Endothelial cell of umbilical vein (primary cell): ENCODE data around the gene MAPK4. TPM values are rescaled to one million over a fixed set of nuclear protein-coding genes. Genes with fewer than 3 reads are reported as not detected.

Experiments
- BruUV-seq: library from RNA; stranded (reverse); fragments of 400-500 nt; replicated peaks from 2 replicates; lab custom pipeline; 2021; lab: Mats Ljungman, UMichigan
- CTCF ChIA-PET: fragments of 300-600, 350-600 bp; sonication (Branson Sonifier 250); formaldehyde crosslinking; loops from one replicate; lab custom pipeline; 2021; ENCODE audit warnings: antibody characterized with exemption, inconsistent platforms; lab: Charles Lee
- POLR2A ChIA-PET: fragments of 300-600, 350-600 bp; sonication (Branson Sonifier 250); formaldehyde crosslinking; loops from one replicate; lab custom pipeline; 2021; ENCODE audit warnings: antibody characterized with exemption, inconsistent platforms; lab: Charles Lee
- DNase-seq: peaks from one replicate; pipeline ENCODE4 v3.0.0-alpha.2; 2011; ENCODE audit warnings: low read depth, low spot score
- FAIRE-seq: peaks from 2 replicates; lab custom pipeline; 2011; peaks lifted over from hg19 to GRCh38; lab: Jason Lieb, UNC
- H2AFZ ChIP-seq: 2 replicates; pipeline ENCODE4 v1.6.0; 2012; ENCODE audit warnings: low read depth, low read length, control low read depth, inconsistent platforms
- H3K27ac ChIP-seq: 2 replicates; pipeline ENCODE4 v1.5.1; 2011; ENCODE audit warnings: low read depth, mild to moderate bottlenecking, control low read depth, low read length, moderate library complexity; ENCODE audit not compliant: insufficient read depth
- H3K27me3 ChIP-seq, 2 experiments: 2 replicates each; pipeline versions ENCODE4 v1.6.0 to v1.6.1; 2011; ENCODE audit warnings: low read length in 2 of 2, mixed read lengths in 1 of 2; ENCODE audit not compliant: control insufficient read depth in 2 of 2, insufficient read depth in 2 of 2
- H3K36me3 ChIP-seq, 2 experiments: 2 replicates in 1 of 2; 3 replicates in 1 of 2; pipeline ENCODE4 v1.5.1; 2011; ENCODE audit warnings: low read length in 2 of 2, mild to moderate bottlenecking in 1 of 2, moderate library complexity in 1 of 2; ENCODE audit not compliant: control insufficient read depth in 2 of 2, insufficient read depth in 2 of 2; ENCODE audit errors: extremely low read depth in 1 of 2
- H3K4me1 ChIP-seq: 3 replicates; pipeline ENCODE4 v1.5.1; 2011; ENCODE audit warnings: mild to moderate bottlenecking, low read length; ENCODE audit not compliant: control insufficient read depth, insufficient read depth; ENCODE audit errors: extremely low read depth
- H3K4me2 ChIP-seq: 2 replicates; pipeline ENCODE4 v1.6.1; 2011; ENCODE audit warnings: low read length, control low read depth, mixed read lengths; ENCODE audit not compliant: insufficient read depth
- H3K4me3 ChIP-seq, 3 experiments: fragments of 200-600 bp in 1 of 3; sonication (generic), shearing (Covaris generic) in 1 of 3; replicated peaks in 1 of 3; 2 replicates each; pipeline ENCODE4 v1.5.1; 2011 to 2016; ENCODE audit warnings: control low read depth in 3 of 3, low read length in 3 of 3, mild to moderate bottlenecking in 2 of 3, inconsistent platforms in 1 of 3, low read depth in 1 of 3, moderate library complexity in 1 of 3; ENCODE audit not compliant: insufficient read depth in 1 of 3
- H3K79me2 ChIP-seq: 2 replicates; pipeline ENCODE4 v1.6.0; 2012; ENCODE audit warnings: low read length, inconsistent platforms; ENCODE audit not compliant: control insufficient read depth, insufficient read depth
- H3K9ac ChIP-seq: replicated peaks from 2 replicates; pipeline ENCODE3; 2011; ENCODE audit warnings: low read length, control low read depth; ENCODE audit not compliant: insufficient read depth; ENCODE audit errors: extremely low read depth
- H3K9me1 ChIP-seq: replicated peaks from 3 replicates; pipeline ENCODE4 v1.6.0; 2011; ENCODE audit warnings: mild to moderate bottlenecking, low read length; ENCODE audit not compliant: control insufficient read depth, insufficient read depth; ENCODE audit errors: extremely low read depth
- H3K9me3 ChIP-seq: replicated peaks from 2 replicates; pipeline ENCODE4 v1.5.1; 2012; ENCODE audit warnings: low read length, inconsistent platforms; ENCODE audit not compliant: control insufficient read depth, insufficient read depth
- H4K20me1 ChIP-seq: replicated peaks from 2 replicates; pipeline ENCODE3; 2011; ENCODE audit warnings: mild to moderate bottlenecking, low read length; ENCODE audit not compliant: control insufficient read depth, insufficient read depth; ENCODE audit errors: extremely low read depth
- EZH2 ChIP-seq: IDR thresholded peaks from 2 replicates; pipeline ENCODE4 v1.6.1; 2012; ENCODE audit warnings: borderline replicate concordance, low read depth, mild to moderate bottlenecking, moderate library complexity, low read length, inconsistent platforms; ENCODE audit not compliant: severe bottlenecking
- FOS ChIP-seq: IDR thresholded peaks from 2 replicates; pipeline ENCODE4 v1.6.1; 2011; ENCODE audit warnings: mild to moderate bottlenecking, low read length, moderate library complexity, borderline replicate concordance; ENCODE audit not compliant: insufficient read depth
- GATA2 ChIP-seq: IDR thresholded peaks from 2 replicates; pipeline ENCODE4 v1.7.0; 2011; ENCODE audit warnings: low read depth, mild to moderate bottlenecking, moderate library complexity, mixed read lengths, low read length; ENCODE audit not compliant: insufficient read length, insufficient read depth
- MYC ChIP-seq: IDR thresholded peaks from one replicate; pipeline ENCODE4 v1.6.1; 2011; ENCODE audit warnings: mild to moderate bottlenecking, low read depth, low read length
- POLR2A ChIP-seq: IDR thresholded peaks from 2 replicates; pipeline ENCODE4 v1.6.1; 2012; ENCODE audit warnings: low read depth, mild to moderate bottlenecking, control low read depth, low read length
- POLR2AphosphoS5 ChIP-seq: IDR thresholded peaks from 2 replicates; pipeline ENCODE4 v1.6.1; 2012; ENCODE audit warnings: low read depth, mild to moderate bottlenecking, control low read depth, low read length, moderate library complexity; ENCODE audit not compliant: insufficient read depth
- dilution Hi-C: fragments of 300-500 bp; cut with MboI; formaldehyde crosslinking; loops from one replicate; pipeline ENCODE4 v1.15.0; 2019; ENCODE audit warnings: low sequenced_read_pairs; ENCODE audit not compliant: extremely low pct_ligation_motif_present
- intact Hi-C: fragments of 100-400 bp; cut with micrococcal nuclease; formaldehyde crosslinking; loops from one replicate; pipeline ENCODE4 v1.10.0; 2022
- polyA plus RNA-seq, 4 experiments: library from polyadenylated mRNA; depleted of rRNA in 3 of 4; stranded (reverse) in 3 of 4; unstranded in 1 of 4; fragments of >200 nt; gene quantifications; 2 replicates each; pipeline versions ENCODE4 v1.2.1 to v1.2.3, GENCODE V29; 2011 to 2012; ENCODE audit warnings: missing spikeins in 1 of 4
- total RNA-seq: library from RNA; stranded (reverse); gene quantifications from 2 replicates; pipeline ENCODE4 v1.2.3, GENCODE V29; 2021
- TF ChIP-seq, protein P1 (sequence below): IDR thresholded peaks from 2 replicates; pipeline ENCODE4 v1.6.1; 2011; ENCODE audit not compliant: insufficient read depth, insufficient read length
- TF ChIP-seq, protein P2 (sequence below), 2 donors: IDR thresholded peaks; 1 replicate in 1 of 2; 2 replicates in 1 of 2; pipeline ENCODE4 v1.5.1; 2011; ENCODE audit warnings: low read length in 2 of 2, mild to moderate bottlenecking in 2 of 2, moderate library complexity in 2 of 2, control low read depth in 1 of 2, inconsistent platforms in 1 of 2, low read depth in 1 of 2; ENCODE audit not compliant: insufficient read depth in 1 of 2; ENCODE audit errors: extremely low read depth in 1 of 2

MAPK4 gene
- total and polyA plus RNA-seq, 2 donors (not counting 3 experiments of a cell fraction or from before 2014, with no cell fraction given): not detected

DNA sequence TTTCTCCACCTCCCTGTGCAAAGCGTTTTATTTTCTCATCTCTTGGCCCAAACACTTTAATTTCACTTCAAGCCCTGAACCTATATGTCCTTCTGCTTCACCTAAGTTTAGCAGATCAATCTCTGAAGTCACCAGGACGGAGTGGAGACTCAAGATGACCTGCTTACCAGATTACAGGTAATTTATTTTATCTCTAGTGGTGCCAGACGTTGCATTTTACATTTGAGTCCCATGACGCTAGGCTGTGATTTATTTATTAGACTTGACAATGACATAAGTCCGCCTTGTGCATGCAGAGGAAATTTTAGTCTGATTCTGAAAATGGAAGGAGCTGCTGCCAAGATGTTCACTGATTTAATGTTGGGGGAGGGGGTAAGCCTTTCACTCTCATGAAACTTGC, 186.1 kb downstream of the MAPK4 start:
- DNase-seq (no peak), FAIRE-seq (no peak)
- TF ChIP-seq POLR2AphosphoS5 (no peak), POLR2A (no peak)
- Histone ChIP-seq H3K4me1 (no peaks in the 10 kb centered on the region), H3K36me3 (no peaks in the 10 kb centered on the region), H3K4me3 (no peak overlapping the region), H3K9ac (no peak overlapping the region), H3K4me2 (no peak overlapping the region), H3K27me3 (no peaks in the 10 kb centered on the region), H3K79me2 (no peaks in the 10 kb centered on the region), H3K9me1 (no peaks in the 10 kb centered on the region), H4K20me1 (no peaks in the 10 kb centered on the region), H2AFZ (no peak overlapping the region), H3K9me3 (no peaks in the 10 kb centered on the region), H3K27ac (no peak overlapping the region)
- CTCF ChIA-PET: no interaction called here
- no TSS peak for BruUV-seq
- POLR2A ChIA-PET: no interaction called here
- dilution Hi-C loops: no loop called here
- intact Hi-C loops: no loop called here

DNA sequence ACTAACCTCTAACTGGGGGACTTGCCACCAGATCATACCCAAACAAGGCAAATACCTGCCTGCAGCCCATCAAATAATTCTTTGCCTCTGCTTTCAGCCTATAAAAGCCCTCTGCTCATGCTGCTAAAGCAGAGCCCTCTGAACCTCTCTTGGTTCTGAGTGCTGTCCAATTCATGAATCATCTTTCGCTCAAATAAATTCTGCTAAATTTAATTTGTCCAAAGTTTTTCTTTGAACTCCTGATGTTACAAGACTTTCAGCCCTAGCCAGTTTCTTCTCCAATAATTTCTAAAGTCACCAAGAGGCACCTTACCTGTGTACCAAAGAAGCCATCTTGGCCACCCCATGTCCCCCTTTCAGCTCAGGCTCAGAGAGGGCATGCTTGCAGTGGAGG, 188.0 kb downstream of the MAPK4 start:
- H4K20me1 ChIP-seq: no peaks in the 10 kb centered on the region
- dilution Hi-C loops: no loop called here
- H3K79me2 ChIP-seq: no peaks in the 10 kb centered on the region
- no TSS peak for BruUV-seq
- TF ChIP-seq MYC: no peak
- no peak for TF ChIP-seq GATA2
- no peak for TF ChIP-seq POLR2A
- TF ChIP-seq, protein P1, sequence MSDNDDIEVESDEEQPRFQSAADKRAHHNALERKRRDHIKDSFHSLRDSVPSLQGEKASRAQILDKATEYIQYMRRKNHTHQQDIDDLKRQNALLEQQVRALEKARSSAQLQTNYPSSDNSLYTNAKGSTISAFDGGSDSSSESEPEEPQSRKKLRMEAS: no peak
- TF ChIP-seq EZH2: no peak
- no peak for TF ChIP-seq POLR2AphosphoS5
- TF ChIP-seq FOS: no peak
- TF ChIP-seq, protein P2, sequence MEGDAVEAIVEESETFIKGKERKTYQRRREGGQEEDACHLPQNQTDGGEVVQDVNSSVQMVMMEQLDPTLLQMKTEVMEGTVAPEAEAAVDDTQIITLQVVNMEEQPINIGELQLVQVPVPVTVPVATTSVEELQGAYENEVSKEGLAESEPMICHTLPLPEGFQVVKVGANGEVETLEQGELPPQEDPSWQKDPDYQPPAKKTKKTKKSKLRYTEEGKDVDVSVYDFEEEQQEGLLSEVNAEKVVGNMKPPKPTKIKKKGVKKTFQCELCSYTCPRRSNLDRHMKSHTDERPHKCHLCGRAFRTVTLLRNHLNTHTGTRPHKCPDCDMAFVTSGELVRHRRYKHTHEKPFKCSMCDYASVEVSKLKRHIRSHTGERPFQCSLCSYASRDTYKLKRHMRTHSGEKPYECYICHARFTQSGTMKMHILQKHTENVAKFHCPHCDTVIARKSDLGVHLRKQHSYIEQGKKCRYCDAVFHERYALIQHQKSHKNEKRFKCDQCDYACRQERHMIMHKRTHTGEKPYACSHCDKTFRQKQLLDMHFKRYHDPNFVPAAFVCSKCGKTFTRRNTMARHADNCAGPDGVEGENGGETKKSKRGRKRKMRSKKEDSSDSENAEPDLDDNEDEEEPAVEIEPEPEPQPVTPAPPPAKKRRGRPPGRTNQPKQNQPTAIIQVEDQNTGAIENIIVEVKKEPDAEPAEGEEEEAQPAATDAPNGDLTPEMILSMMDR (IDR thresholded peaks at IDR 0.05; ENCODE audit: extremely low read depth in 1 of 2, insufficient read depth in 1 of 2, low read depth in 1 of 2, low read length in 2 of 2): no peak
- H3K9ac ChIP-seq: no peak overlapping the region
- FAIRE-seq (no peak), DNase-seq (no peak)
- no peak overlapping the region for H3K4me3 ChIP-seq
- no peaks in the 10 kb centered on the region for H3K36me3 ChIP-seq
- H3K4me1 ChIP-seq: no peaks in the 10 kb centered on the region
- no peaks in the 10 kb centered on the region for H3K9me3 ChIP-seq
- ChIA-PET POLR2A (no interaction called here), CTCF (no interaction called here)
- H3K27me3 ChIP-seq: no peaks in the 10 kb centered on the region
- no peaks in the 10 kb centered on the region for H3K9me1 ChIP-seq
- no peak overlapping the region for H3K27ac ChIP-seq
- no peak overlapping the region for H2AFZ ChIP-seq
- H3K4me2 ChIP-seq: no peak overlapping the region
- intact Hi-C loops: no loop called here
